Body of pancreas (tissue), 4 donors: Measurements from ENCODE around the gene C2CD4D. TPM values are rescaled to one million over a fixed set of nuclear protein-coding genes. Genes with fewer than 3 reads are reported as not detected.
A peak's percentile ranks its signal among the peaks of the same experiment; 100 is the strongest.

Experiments
- ATAC-seq: fragments of 150-250 bp; one replicate; pipeline ENCODE4 v1.9.1; 2016
- DNase-seq, 4 donors: peaks; one replicate each; pipeline ENCODE4 v3.0.0-alpha.2; 2019
- H3K27ac ChIP-seq, 4 donors: fragments of 200-600 bp; sonication (generic); 1 replicate in 3 of 4; 2 replicates in 1 of 4; pipeline versions ENCODE4 v1.5.1 to v1.6.1; 2016 to 2019; ENCODE audit warnings: mild to moderate bottlenecking in 1 of 4, mixed read lengths in 1 of 4, moderate library complexity in 1 of 4
- H3K27me3 ChIP-seq, 2 donors: fragments of 200-600 bp; sonication (generic); one replicate each; pipeline ENCODE4 v1.6.0; 2016; ENCODE audit warnings: mild to moderate bottlenecking in 1 of 2
- H3K36me3 ChIP-seq, 2 donors: fragments of 200-600 bp; sonication (generic); replicated peaks in 1 of 2; 2 replicates each; pipeline ENCODE4 v1.5.1; 2016; ENCODE audit warnings: low read depth in 2 of 2; ENCODE audit not compliant: insufficient read depth in 1 of 2
- H3K4me1 ChIP-seq: fragments of 200-600 bp; sonication (generic); one replicate; pipeline ENCODE4 v1.6.0; 2016
- H3K4me3 ChIP-seq, 2 donors: fragments of 200-600 bp; sonication (generic); 1 replicate in 1 of 2; 2 replicates in 1 of 2; pipeline ENCODE4 v1.5.1; 2016 to 2019
- H3K9me3 ChIP-seq, 3 donors: fragments of 200-600 bp; sonication (generic); 1 replicate in 2 of 3; 2 replicates in 1 of 3; pipeline ENCODE4 v1.5.1; 2016
- POLR2A ChIP-seq, 3 donors: fragments of 450-650 bp; IDR thresholded peaks; one replicate each; pipeline ENCODE4 v1.6.1; 2016; ENCODE audit warnings: antibody characterized with exemption in 3 of 3, mild to moderate bottlenecking in 2 of 3
- WGBS, 2 donors: methylation state at CpG; one replicate each; pipeline ENCODE4 v1.1.5; 2017; 5-methylcytosine and 5-hydroxymethylcytosine counted together
- intact Hi-C: fragments of 100-400 bp; cut with DNase I; formaldehyde crosslinking; loops from one replicate; pipeline ENCODE4 v1.15.1; 2023
- total RNA-seq, 2 donors: library from RNA; depleted of rRNA; stranded (reverse); fragments of >200 nt; gene quantifications; one replicate each; pipeline ENCODE4 v1.1.0, GENCODE V29; 2016
- TF ChIP-seq, protein P1 (sequence below), 7 experiments: fragments of 450-650 bp in 4 of 7; fragments of 200-600 bp in 3 of 7; sonication (generic) in 3 of 7; IDR thresholded peaks; one replicate each; pipeline ENCODE4 v1.5.1; 2016 to 2019; ENCODE audit warnings: antibody characterized with exemption in 7 of 7

The C2CD4D gene
- total RNA-seq, 2 donors from 2014 or later: 0.26 to 2.6 TPM

DNA sequence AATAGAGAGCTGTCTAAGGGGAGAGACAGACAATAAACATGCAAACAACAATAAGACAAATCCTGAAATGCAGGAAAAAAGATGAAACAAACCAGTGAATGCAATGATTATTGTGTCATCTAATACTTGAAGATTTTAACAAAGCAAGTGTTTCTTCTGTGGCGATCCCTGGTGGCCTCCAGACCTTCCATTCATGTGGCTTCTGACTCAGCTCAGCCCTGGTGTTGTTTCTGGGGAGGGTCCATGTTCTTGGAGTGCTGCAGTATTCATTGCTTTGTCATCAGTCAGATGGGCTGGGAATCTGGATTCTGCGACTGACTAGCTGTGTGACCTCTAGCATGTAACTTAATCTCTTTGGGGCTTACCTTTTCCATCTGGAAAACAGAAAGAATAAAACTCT, 1.5 kb upstream of the C2CD4D start:
- no peak overlapping the region for H3K4me3 ChIP-seq
- DNase-seq: no peak
- intact Hi-C loops: no loop called here
- no peaks in the 10 kb centered on the region for H3K36me3 ChIP-seq
- no peaks in the 10 kb centered on the region for H3K27me3 ChIP-seq
- peaks cover 56% of the 10 kb centered on the region for H3K4me1 ChIP-seq
- WGBS, 2 donors: 96 to 97% methylated on average over 2 of the region's 2 CpGs
- TF ChIP-seq, protein P1, sequence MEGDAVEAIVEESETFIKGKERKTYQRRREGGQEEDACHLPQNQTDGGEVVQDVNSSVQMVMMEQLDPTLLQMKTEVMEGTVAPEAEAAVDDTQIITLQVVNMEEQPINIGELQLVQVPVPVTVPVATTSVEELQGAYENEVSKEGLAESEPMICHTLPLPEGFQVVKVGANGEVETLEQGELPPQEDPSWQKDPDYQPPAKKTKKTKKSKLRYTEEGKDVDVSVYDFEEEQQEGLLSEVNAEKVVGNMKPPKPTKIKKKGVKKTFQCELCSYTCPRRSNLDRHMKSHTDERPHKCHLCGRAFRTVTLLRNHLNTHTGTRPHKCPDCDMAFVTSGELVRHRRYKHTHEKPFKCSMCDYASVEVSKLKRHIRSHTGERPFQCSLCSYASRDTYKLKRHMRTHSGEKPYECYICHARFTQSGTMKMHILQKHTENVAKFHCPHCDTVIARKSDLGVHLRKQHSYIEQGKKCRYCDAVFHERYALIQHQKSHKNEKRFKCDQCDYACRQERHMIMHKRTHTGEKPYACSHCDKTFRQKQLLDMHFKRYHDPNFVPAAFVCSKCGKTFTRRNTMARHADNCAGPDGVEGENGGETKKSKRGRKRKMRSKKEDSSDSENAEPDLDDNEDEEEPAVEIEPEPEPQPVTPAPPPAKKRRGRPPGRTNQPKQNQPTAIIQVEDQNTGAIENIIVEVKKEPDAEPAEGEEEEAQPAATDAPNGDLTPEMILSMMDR (IDR thresholded peaks at IDR 0.05): no peak
- TF ChIP-seq POLR2A (IDR thresholded peaks at IDR 0.05): no peak
- H3K27ac ChIP-seq: peak overlapping the region in 3 of 4 donors; percentile 91 to 97 (median 94)
- no peaks in the 10 kb centered on the region for H3K9me3 ChIP-seq
- ATAC-seq: no peak

DNA sequence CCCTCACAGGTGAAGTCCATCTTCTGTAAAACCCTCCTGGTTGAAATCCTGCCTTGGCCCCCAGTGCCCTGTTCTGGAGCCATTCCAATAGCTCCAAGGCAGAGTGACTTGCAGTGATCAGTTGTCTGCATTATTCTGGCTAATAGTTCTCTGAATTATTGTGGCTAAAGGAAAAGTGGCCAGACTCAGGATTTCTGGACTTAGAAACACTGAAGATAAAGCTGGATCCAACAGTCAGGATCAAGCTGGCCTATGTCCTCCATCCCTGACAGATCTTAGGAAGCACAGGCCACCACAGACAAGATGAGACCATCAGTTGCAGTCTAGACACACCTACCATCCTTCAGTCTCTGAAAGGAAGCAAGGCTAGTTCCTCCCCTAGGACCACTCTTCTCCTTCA, 801 bp upstream of the C2CD4D start:
- H3K4me3 ChIP-seq: no peak overlapping the region
- DNase-seq (no peak), ATAC-seq (no peak)
- peak overlapping the region; percentile 91 to 97 (median 95) for H3K27ac ChIP-seq
- H3K9me3 ChIP-seq: no peaks in the 10 kb centered on the region
- peaks cover 57% of the 10 kb centered on the region for H3K4me1 ChIP-seq
- intact Hi-C loops: no loop called here
- TF ChIP-seq POLR2A (IDR thresholded peaks at IDR 0.05): no peak
- no peaks in the 10 kb centered on the region for H3K36me3 ChIP-seq
- no peaks in the 10 kb centered on the region for H3K27me3 ChIP-seq

DNA sequence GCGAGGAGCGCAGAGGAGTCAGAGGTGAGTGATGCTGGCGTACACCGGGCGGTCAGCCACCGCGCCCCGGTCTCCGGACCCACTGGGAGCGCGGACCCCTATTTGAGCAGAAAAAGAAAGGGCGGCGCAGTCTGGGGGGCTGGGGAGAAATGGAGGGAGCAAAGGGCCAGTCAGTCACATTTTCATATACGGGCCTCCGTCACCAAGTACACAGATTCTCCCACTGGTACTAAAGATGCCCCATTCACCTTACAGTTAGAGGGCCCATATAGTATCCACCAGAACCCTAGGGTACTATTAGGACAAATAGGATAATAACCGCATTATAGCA, 573 bp downstream of the C2CD4D start:
- WGBS, 2 donors: 56 to 70% methylated on average over 16 of the region's 16 CpGs
- TF ChIP-seq, protein P1 (IDR thresholded peaks at IDR 0.05): no peak
- no peak for TF ChIP-seq POLR2A (IDR thresholded peaks at IDR 0.05)
- no peaks in the 10 kb centered on the region for H3K9me3 ChIP-seq
- H3K27ac ChIP-seq: peak overlapping the region; percentile 91 to 97 (median 95)
- ATAC-seq: no peak
- intact Hi-C loops: no loop called here
- no peak for DNase-seq
- H3K4me3 ChIP-seq: no peak overlapping the region
- H3K27me3 ChIP-seq: no peaks in the 10 kb centered on the region
- H3K4me1 ChIP-seq: peaks cover 71% of the 10 kb centered on the region
- no peaks in the 10 kb centered on the region for H3K36me3 ChIP-seq

DNA sequence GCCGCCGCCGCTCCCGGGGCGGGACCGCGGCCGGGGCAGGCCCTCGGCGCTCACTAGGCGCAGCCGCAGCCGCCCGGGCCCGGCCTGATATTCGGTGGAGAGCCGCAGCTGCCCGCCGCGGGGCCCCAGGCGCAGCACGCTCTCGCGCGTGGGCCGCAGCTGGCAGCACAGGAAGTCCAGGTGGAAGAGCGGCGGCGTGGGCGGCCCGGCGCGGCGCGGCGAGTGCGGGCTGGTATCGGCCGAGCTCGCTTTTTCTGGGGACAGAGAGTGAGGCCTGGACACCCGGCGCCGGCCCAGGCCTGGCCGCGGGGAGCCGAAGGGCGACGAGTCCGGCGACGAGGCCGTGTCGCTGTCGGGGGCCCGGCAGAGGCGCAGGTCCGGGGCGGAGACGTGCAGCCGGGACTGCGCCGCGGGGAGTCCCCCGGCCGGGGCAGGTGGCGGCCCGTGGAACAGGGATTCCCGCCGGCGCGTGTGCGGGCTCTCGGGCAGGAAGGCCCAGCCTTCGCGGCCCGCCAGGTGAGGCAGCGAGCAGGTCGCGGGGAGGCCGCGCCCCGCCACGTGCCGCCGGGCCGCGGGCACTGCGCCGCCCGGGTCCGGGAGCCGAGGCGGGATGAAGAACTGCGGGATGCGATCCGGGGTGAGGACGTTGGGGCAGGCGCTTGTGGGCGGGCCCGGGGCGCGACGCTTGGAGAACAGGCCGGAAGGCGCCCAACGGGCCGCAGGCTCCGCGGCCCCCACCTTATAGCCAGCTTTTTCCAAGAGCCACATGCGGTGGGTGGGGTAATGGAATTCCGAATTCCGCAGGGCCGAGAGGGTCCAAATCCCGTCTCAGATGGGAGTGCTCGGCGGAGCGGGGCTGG, 1.2 kb downstream of the C2CD4D start:
- no peaks in the 10 kb centered on the region for H3K27me3 ChIP-seq
- TF ChIP-seq POLR2A (IDR thresholded peaks at IDR 0.05): no peak
- H3K27ac ChIP-seq: peak overlapping the region in 3 of 4 donors; percentile 91 to 97 (median 94)
- ATAC-seq: no peak
- H3K4me1 ChIP-seq: peaks cover 77% of the 10 kb centered on the region
- H3K36me3 ChIP-seq: no peaks in the 10 kb centered on the region
- H3K9me3 ChIP-seq: no peaks in the 10 kb centered on the region
- no peak overlapping the region for H3K4me3 ChIP-seq
- DNase-seq: no peak
- 40 to 74% methylated on average over 41 to 93 of the region's 117 CpGs for WGBS, 2 donors
- intact Hi-C loops: no loop called here

DNA sequence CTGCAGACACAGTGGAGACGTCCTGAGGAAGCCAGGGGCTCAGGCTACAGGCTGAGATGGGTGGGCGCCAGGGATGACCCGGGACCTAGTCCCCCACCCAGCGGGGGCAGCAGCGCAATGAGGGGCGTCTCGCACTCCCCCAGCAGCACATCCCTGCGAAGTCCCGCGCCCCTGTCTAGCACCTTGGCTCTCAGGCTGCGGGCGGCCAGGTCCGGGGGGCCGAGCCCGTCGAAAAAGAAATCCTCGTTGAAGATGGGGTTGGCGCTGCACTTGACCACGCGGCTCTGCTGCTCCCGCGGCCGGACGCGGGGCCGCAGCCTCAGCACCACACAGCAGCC, 1.8 kb downstream of the C2CD4D start:
- no peak overlapping the region for H3K4me3 ChIP-seq

More for the DNA sequence above, 1.8 kb downstream of the C2CD4D start:
- no peak for DNase-seq
- peaks cover 83% of the 10 kb centered on the region for H3K4me1 ChIP-seq
- ATAC-seq: no peak
- H3K36me3 ChIP-seq: no peaks in the 10 kb centered on the region
- TF ChIP-seq, protein P1 (IDR thresholded peaks at IDR 0.05): no peak
- no peak for TF ChIP-seq POLR2A (IDR thresholded peaks at IDR 0.05)
- H3K27ac ChIP-seq: peak overlapping the region; percentile 87 to 98 (median 91)
- no peaks in the 10 kb centered on the region for H3K27me3 ChIP-seq
- H3K9me3 ChIP-seq: no peaks in the 10 kb centered on the region
- intact Hi-C loops: no loop called here
- 42 to 47% methylated on average over 7 to 26 of the region's 26 CpGs for WGBS, 2 donors
